Right lobe of liver (tissue), 4 donors: ENCODE measurements around the gene CFAP46.

Experiments
- CTCF ChIP-seq, 4 donors: fragments of 200-600 bp in 3 of 4; fragments of 450-650 bp in 1 of 4; IDR thresholded peaks; one replicate each; pipeline versions ENCODE4 v1.5.1 to v1.8.0; 2016 to 2022; ENCODE audit warnings: antibody characterized with exemption in 4 of 4, mild to moderate bottlenecking in 2 of 4
- POLR2A ChIP-seq: fragments of 450-650 bp; IDR thresholded peaks from one replicate; pipeline ENCODE4 v1.6.1; 2017; ENCODE audit warnings: antibody characterized with exemption, mild to moderate bottlenecking
- donor health status: DM: no; HTN: no; CAD: no.
- donor health status: DM: no; HTN: no; CAD: no.
- donor health status: DM: no; HTN: yes; CAD: no.

- TF ChIP-seq CTCF (IDR thresholded peaks at IDR 0.05) (no peak), POLR2A (no peak)
Measured at GRCh38 chr10:132803416-132804210, 138.8 kb downstream of the CFAP46 start.
